ENCODE measurements around the gene CYP2S1. TPM values are rescaled to one million over a fixed set of nuclear protein-coding genes. Genes with fewer than 3 reads are reported as not detected.
A peak's percentile ranks its signal among the peaks of the same experiment; 100 is the strongest.

Gene CYP2S1
- total and polyA plus RNA-seq, 5 experiments from 2014 or later = not detected

GRCh38 chr19:41232686-41233085, 39.7 kb downstream of the CYP2S1 start:
- no peaks in the 10 kb centered on the region for H3K36me3 Mint-ChIP-seq
- POLR2A ChIA-PET = no interaction called here
- H3K27me3 Mint-ChIP-seq = peaks cover 0 to 11% (median 7%) of the 10 kb centered on the region in 5 donors
- no peak overlapping the region for H3K4me3 Mint-ChIP-seq
- DNase-seq = no peak
- ATAC-seq = no peak
- H3K27ac Mint-ChIP-seq = no peak overlapping the region
- H3K9me3 Mint-ChIP-seq = no peaks in the 10 kb centered on the region
- H3K4me1 Mint-ChIP-seq = no peaks in the 10 kb centered on the region

GRCh38 chr19:41233748-41234240, 40.8 kb downstream of the CYP2S1 start:
- Mint-ChIP-seq H3K27me3 (peaks cover 0 to 3% (median 2%) of the 10 kb centered on the region in 5 donors), H3K4me1 (no peaks in the 10 kb centered on the region), H3K27ac (no peak overlapping the region), H3K4me3 (no peak overlapping the region), H3K36me3 (no peaks in the 10 kb centered on the region), H3K9me3 (no peaks in the 10 kb centered on the region)
- no peak for DNase-seq
- POLR2A ChIA-PET = interaction anchor here (1.0 kb wide), 1 partner anchor 30 kb away, joined by 3 read pairs; no protein-coding TSS in a partner anchor
- ATAC-seq = no peak

GRCh38 chr19:41234512-41235168, 41.6 kb downstream of the CYP2S1 start:
- no peak for ATAC-seq
- POLR2A ChIA-PET = interaction anchor here (1.0 kb wide), 1 partner anchor 29 kb away, joined by 3 read pairs; no protein-coding TSS in a partner anchor
- DNase-seq = no peak
- Mint-ChIP-seq H3K27me3 (peaks cover 0 to 5% (median 3%) of the 10 kb centered on the region in 5 donors), H3K9me3 (no peaks in the 10 kb centered on the region), H3K27ac (no peak overlapping the region), H3K4me3 (no peak overlapping the region), H3K36me3 (no peaks in the 10 kb centered on the region), H3K4me1 (no peaks in the 10 kb centered on the region)

- Mint-ChIP-seq H3K36me3 (no peaks in the 10 kb centered on the region), H3K4me1 (no peaks in the 10 kb centered on the region), H3K27ac (no peak overlapping the region), H3K4me3 (no peak overlapping the region), H3K9me3 (no peaks in the 10 kb centered on the region), H3K27me3 (peaks cover 0 to 6% (median 3%) of the 10 kb centered on the region in 5 donors)
- DNase-seq (no peak), ATAC-seq (no peak)
- POLR2A ChIA-PET = no interaction called here
Measured at GRCh38 chr19:41235480-41235879, 42.5 kb downstream of the CYP2S1 start.

GRCh38 chr19:41238244-41238643, 45.2 kb downstream of the CYP2S1 start:
- H3K4me1 Mint-ChIP-seq = no peaks in the 10 kb centered on the region
- no peaks in the 10 kb centered on the region for H3K36me3 Mint-ChIP-seq
- ATAC-seq (no peak), DNase-seq (no peak)
- H3K9me3 Mint-ChIP-seq = no peaks in the 10 kb centered on the region
- H3K27ac Mint-ChIP-seq = peak overlapping the region in 1 of 10 donors; percentile 1
- H3K27me3 Mint-ChIP-seq = peaks cover 0 to 4% (median 0%) of the 10 kb centered on the region in 5 donors
- no peak overlapping the region for H3K4me3 Mint-ChIP-seq
- POLR2A ChIA-PET = no interaction called here

GRCh38 chr19:41239363-41239762, 46.3 kb downstream of the CYP2S1 start:
- POLR2A ChIA-PET = no interaction called here
- H3K27ac Mint-ChIP-seq = peak overlapping the region in 1 of 10 donors; percentile 19
- H3K27me3 Mint-ChIP-seq = peaks cover 0 to 2% (median 0%) of the 10 kb centered on the region in 5 donors
- H3K36me3 Mint-ChIP-seq = no peaks in the 10 kb centered on the region
- DNase-seq = no peak
- H3K4me3 Mint-ChIP-seq = no peak overlapping the region
- no peaks in the 10 kb centered on the region for H3K9me3 Mint-ChIP-seq
- no peak for ATAC-seq
- no peaks in the 10 kb centered on the region for H3K4me1 Mint-ChIP-seq

GRCh38 chr19:41239961-41240574, 47.0 kb downstream of the CYP2S1 start:
- H3K27ac Mint-ChIP-seq = no peak overlapping the region
- peaks cover 0 to 2% (median 0%) of the 10 kb centered on the region in 5 donors for H3K27me3 Mint-ChIP-seq
- no peak overlapping the region for H3K4me3 Mint-ChIP-seq
- no peaks in the 10 kb centered on the region for H3K9me3 Mint-ChIP-seq
- ATAC-seq (no peak), DNase-seq (no peak)
- no peaks in the 10 kb centered on the region for H3K36me3 Mint-ChIP-seq
- no peaks in the 10 kb centered on the region for H3K4me1 Mint-ChIP-seq
- POLR2A ChIA-PET = no interaction called here

- peaks cover 0 to 2% (median 0%) of the 10 kb centered on the region in 5 donors for H3K27me3 Mint-ChIP-seq
- no peak overlapping the region for H3K4me3 Mint-ChIP-seq
- no peaks in the 10 kb centered on the region for H3K9me3 Mint-ChIP-seq
- DNase-seq = no peak
- no peaks in the 10 kb centered on the region for H3K4me1 Mint-ChIP-seq
- no peak overlapping the region for H3K27ac Mint-ChIP-seq
- no peaks in the 10 kb centered on the region for H3K36me3 Mint-ChIP-seq
- no peak for ATAC-seq
- POLR2A ChIA-PET = interaction anchor here (0.6 to 0.7 kb wide), 2 partner anchors 11 to 45 kb away, joined by 4 to 6 read pairs; no protein-coding TSS in a partner anchor
Measured at GRCh38 chr19:41241859-41242258, 48.8 kb downstream of the CYP2S1 start.

GRCh38 chr19:41244117-41244516, 51.1 kb downstream of the CYP2S1 start:
- no peaks in the 10 kb centered on the region for H3K9me3 Mint-ChIP-seq
- no peak overlapping the region for H3K27ac Mint-ChIP-seq
- no peak overlapping the region for H3K4me3 Mint-ChIP-seq
- POLR2A ChIA-PET = no interaction called here
- H3K27me3 Mint-ChIP-seq = peaks cover 0 to 2% (median 0%) of the 10 kb centered on the region in 5 donors
- H3K36me3 Mint-ChIP-seq = no peaks in the 10 kb centered on the region
- H3K4me1 Mint-ChIP-seq = no peaks in the 10 kb centered on the region
- ATAC-seq = no peak
- DNase-seq = no peak

GRCh38 chr19:41245843-41246242, 52.8 kb downstream of the CYP2S1 start:
- no peaks in the 10 kb centered on the region for H3K27me3 Mint-ChIP-seq
- no peak overlapping the region for H3K27ac Mint-ChIP-seq
- POLR2A ChIA-PET = interaction anchor here (0.7 kb wide), 1 partner anchor 196 kb away, joined by 4 read pairs; no protein-coding TSS in a partner anchor
- H3K9me3 Mint-ChIP-seq = no peaks in the 10 kb centered on the region
- H3K36me3 Mint-ChIP-seq = no peaks in the 10 kb centered on the region
- no peaks in the 10 kb centered on the region for H3K4me1 Mint-ChIP-seq
- DNase-seq (no peak), ATAC-seq (no peak)
- no peak overlapping the region for H3K4me3 Mint-ChIP-seq

GRCh38 chr19:41248895-41249294, 55.9 kb downstream of the CYP2S1 start:
- no peaks in the 10 kb centered on the region for H3K9me3 Mint-ChIP-seq
- no peaks in the 10 kb centered on the region for H3K36me3 Mint-ChIP-seq
- POLR2A ChIA-PET = interaction anchor here (0.5 to 0.6 kb wide), 2 partner anchors 44 to 102 kb away, joined by 3 to 6 read pairs; no protein-coding TSS in a partner anchor
- H3K27ac Mint-ChIP-seq = peak overlapping the region in 1 of 10 donors; percentile 14
- ATAC-seq (no peak), DNase-seq (no peak)
- H3K27me3 Mint-ChIP-seq = peaks cover 0 to 15% (median 0%) of the 10 kb centered on the region in 5 donors
- H3K4me1 Mint-ChIP-seq = no peaks in the 10 kb centered on the region
- H3K4me3 Mint-ChIP-seq = no peak overlapping the region

GRCh38 chr19:41249707-41250423, 56.8 kb downstream of the CYP2S1 start:
- Mint-ChIP-seq H3K27ac (peak overlapping the region in 1 of 10 donors; percentile 33), H3K27me3 (peaks cover 0 to 15% (median 0%) of the 10 kb centered on the region in 5 donors), H3K9me3 (no peaks in the 10 kb centered on the region), H3K4me1 (no peaks in the 10 kb centered on the region), H3K36me3 (no peaks in the 10 kb centered on the region), H3K4me3 (no peak overlapping the region)
- no peak for ATAC-seq
- POLR2A ChIA-PET = interaction anchor here (0.7 kb wide), 1 partner anchor 16 kb away, joined by 3 read pairs; no protein-coding TSS in a partner anchor
- no peak for DNase-seq

GRCh38 chr19:41253660-41254059, 60.6 kb downstream of the CYP2S1 start:
- H3K36me3 Mint-ChIP-seq = no peaks in the 10 kb centered on the region
- no peaks in the 10 kb centered on the region for H3K9me3 Mint-ChIP-seq
- POLR2A ChIA-PET = no interaction called here
- DNase-seq (no peak), ATAC-seq (no peak)
- H3K27me3 Mint-ChIP-seq = peaks cover 0 to 15% (median 0%) of the 10 kb centered on the region in 5 donors
- H3K4me1 Mint-ChIP-seq = peaks cover 0 to 2% (median 0%) of the 10 kb centered on the region in 4 donors
- peak overlapping the region in 1 of 10 donors; percentile 37 for H3K27ac Mint-ChIP-seq
- H3K4me3 Mint-ChIP-seq = no peak overlapping the region

All from naive thymus-derived CD8-positive, alpha-beta T cell (primary cell).